HFF-Myc (cell line): Measurements from ENCODE around the gene CRIP3.

Experiments used
- DNase-seq: peaks from one replicate; pipeline ENCODE4 v3.0.0-alpha.2; 2011; ENCODE audit warnings: low read depth; ENCODE audit errors: extremely low read depth
- H3K4me3 ChIP-seq: replicated peaks from 2 replicates; pipeline ENCODE4 v1.5.1; 2011; ENCODE audit warnings: low read depth, mild to moderate bottlenecking, control low read depth, low read length
- TF ChIP-seq, protein P1 (sequence below): IDR thresholded peaks from 2 replicates; pipeline ENCODE4 v1.5.1; 2012; ENCODE audit warnings: mild to moderate bottlenecking, low read depth, low read length, control low read depth; ENCODE audit errors: missing control alignments

The CRIP3 gene

DNA sequence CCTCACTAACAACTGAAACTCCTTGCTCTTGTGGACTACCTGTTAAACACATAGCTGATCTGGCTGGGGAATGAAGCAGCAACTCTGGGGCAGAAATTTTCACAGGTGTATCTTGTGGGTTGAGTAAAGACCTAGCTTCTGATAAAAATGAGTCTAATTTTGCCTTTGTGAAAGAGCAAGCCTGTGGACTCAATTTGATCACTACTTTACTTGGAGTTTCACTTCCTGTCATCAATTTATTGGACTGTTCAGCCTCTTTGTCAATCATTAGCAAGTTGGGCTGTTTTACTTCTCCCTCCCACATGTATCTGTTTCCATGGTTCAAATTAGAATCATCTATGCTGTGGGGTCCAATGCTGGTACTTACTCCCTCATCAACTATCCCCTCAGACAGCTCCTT is 29.6 kb upstream of the CRIP3 start:
- DNase-seq, result no peak
- TF ChIP-seq, protein P1, sequence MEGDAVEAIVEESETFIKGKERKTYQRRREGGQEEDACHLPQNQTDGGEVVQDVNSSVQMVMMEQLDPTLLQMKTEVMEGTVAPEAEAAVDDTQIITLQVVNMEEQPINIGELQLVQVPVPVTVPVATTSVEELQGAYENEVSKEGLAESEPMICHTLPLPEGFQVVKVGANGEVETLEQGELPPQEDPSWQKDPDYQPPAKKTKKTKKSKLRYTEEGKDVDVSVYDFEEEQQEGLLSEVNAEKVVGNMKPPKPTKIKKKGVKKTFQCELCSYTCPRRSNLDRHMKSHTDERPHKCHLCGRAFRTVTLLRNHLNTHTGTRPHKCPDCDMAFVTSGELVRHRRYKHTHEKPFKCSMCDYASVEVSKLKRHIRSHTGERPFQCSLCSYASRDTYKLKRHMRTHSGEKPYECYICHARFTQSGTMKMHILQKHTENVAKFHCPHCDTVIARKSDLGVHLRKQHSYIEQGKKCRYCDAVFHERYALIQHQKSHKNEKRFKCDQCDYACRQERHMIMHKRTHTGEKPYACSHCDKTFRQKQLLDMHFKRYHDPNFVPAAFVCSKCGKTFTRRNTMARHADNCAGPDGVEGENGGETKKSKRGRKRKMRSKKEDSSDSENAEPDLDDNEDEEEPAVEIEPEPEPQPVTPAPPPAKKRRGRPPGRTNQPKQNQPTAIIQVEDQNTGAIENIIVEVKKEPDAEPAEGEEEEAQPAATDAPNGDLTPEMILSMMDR, result no peak
- no peak overlapping the region for H3K4me3 ChIP-seq

- no peak for DNase-seq
- no peak overlapping the region for H3K4me3 ChIP-seq
- TF ChIP-seq, protein P1, result no peak
Observed at GRCh38 chr6:43336382-43336781, 27.8 kb upstream of the CRIP3 start.

DNA sequence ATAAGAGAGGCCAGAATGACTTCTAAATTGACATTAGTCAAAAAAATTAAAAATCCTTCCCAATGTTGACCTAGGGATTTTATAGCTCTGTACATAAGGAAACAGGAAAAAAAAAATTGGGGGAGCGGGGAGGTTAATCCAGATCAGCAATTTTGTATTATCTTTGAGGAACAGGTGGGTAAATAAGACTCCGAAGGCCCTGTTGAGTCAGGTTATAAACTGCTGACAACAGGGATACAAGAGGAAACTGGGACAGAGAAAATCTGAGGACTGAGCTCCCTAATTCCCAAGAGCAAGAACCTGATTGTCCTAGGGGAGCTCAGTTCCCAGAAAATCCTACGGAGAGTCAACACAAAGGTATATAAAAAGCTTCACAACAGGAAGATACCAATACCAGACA is 26.8 kb upstream of the CRIP3 start:
- no peak overlapping the region for H3K4me3 ChIP-seq
- TF ChIP-seq, protein P1, result no peak
- DNase-seq, result no peak

GRCh38 chr6:43334466-43335095 is 26.0 kb upstream of the CRIP3 start:
- DNase-seq, result peak; percentile 56
- TF ChIP-seq, protein P1, result peak; percentile 59
- no peak overlapping the region for H3K4me3 ChIP-seq

DNA sequence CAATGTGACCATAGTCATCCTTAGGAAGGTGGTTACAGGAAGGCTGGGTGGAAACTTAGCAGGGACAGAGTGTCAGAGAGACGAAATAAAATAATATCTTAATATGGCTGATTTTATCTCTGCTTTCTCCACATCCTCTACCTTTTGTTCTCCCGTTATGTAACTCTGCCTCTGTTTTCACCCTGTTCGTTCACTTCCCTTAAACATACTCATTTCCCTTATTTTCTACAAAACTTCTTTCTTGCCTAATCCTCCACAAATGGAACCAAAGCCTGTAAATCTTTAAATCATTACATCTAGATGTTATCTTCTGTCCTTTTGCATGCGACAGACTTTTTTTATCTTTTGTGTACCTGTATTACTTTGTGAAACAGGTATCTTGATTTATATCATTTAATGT is 23.3 kb upstream of the CRIP3 start:
- no peak overlapping the region for H3K4me3 ChIP-seq
- TF ChIP-seq, protein P1, result no peak
- DNase-seq, result no peak

DNA sequence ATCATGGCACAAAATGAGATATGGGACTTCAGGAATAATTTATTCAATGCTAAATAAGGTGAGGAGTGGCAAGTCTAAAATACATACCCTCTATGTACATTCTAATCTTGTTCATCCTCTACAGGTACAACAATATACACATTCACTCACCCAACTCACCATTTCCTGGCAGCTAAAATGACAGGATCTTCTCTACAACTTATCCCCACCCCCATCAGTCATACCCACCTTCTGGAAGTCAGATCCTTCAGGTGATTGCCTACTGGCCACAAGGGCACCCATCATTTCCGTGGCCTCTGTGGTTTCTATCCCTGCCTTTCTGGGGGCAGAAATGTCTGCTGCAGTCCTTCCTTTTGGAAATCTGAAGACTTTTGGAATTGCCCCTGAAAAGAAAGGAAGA is 22.8 kb upstream of the CRIP3 start:
- H3K4me3 ChIP-seq, result no peak overlapping the region
- DNase-seq, result no peak
- TF ChIP-seq, protein P1, result no peak

- TF ChIP-seq, protein P1, result no peak
- no peak overlapping the region for H3K4me3 ChIP-seq
- no peak for DNase-seq
Observed at GRCh38 chr6:43328528-43328927, 19.9 kb upstream of the CRIP3 start.
